Type B pancreatic cell (in vitro differentiated cells): ENCODE measurements around the gene SIAH3. TPM values are rescaled to one million over a fixed set of nuclear protein-coding genes. Genes with fewer than 3 reads are reported as not detected.

ENCODE experiments used
- DNase-seq: peaks from one replicate; pipeline ENCODE4 v3.0.0; 2021; ENCODE audit warnings: mixed read lengths; ENCODE audit not compliant: unreplicated experiment; ENCODE audit errors: extremely low spot score
- H3K27ac Mint-ChIP-seq: 2 replicates; pipeline ENCODE4 v1.8.0; 2021; ENCODE audit warnings: mild to moderate bottlenecking, mixed read lengths
- H3K27me3 Mint-ChIP-seq: 2 replicates; pipeline ENCODE4 v1.8.0; 2021; ENCODE audit warnings: mixed read lengths
- H3K36me3 Mint-ChIP-seq: 2 replicates; pipeline ENCODE4 v1.8.0; 2021; ENCODE audit warnings: mixed read lengths
- H3K4me1 Mint-ChIP-seq: one replicate; pipeline ENCODE4 v1.8.0; 2021; ENCODE audit warnings: mixed read lengths; ENCODE audit not compliant: unreplicated experiment
- H3K4me3 Mint-ChIP-seq: 2 replicates; pipeline ENCODE4 v1.8.0; 2021; ENCODE audit warnings: mild to moderate bottlenecking, mixed read lengths
- H3K9me3 Mint-ChIP-seq: 2 replicates; pipeline ENCODE4 v1.8.0; 2021; ENCODE audit warnings: mixed read lengths
- total RNA-seq: library from RNA; stranded (reverse); gene quantifications from 2 replicates; pipeline ENCODE4 v1.2.1, GENCODE V29; 2021; ENCODE audit warnings: low replicate concordance
- TF ChIP-seq, protein P1 (sequence below): fragments of 200-600 bp; sonication (generic); conservative IDR thresholded peaks from 2 replicates; pipeline ENCODE4 v1.5.0; 2021; ENCODE audit warnings: antibody characterized with exemption, mild to moderate bottlenecking

The SIAH3 gene
- total RNA-seq, 1 donor from 2014 or later = 0.53 TPM

DNA sequence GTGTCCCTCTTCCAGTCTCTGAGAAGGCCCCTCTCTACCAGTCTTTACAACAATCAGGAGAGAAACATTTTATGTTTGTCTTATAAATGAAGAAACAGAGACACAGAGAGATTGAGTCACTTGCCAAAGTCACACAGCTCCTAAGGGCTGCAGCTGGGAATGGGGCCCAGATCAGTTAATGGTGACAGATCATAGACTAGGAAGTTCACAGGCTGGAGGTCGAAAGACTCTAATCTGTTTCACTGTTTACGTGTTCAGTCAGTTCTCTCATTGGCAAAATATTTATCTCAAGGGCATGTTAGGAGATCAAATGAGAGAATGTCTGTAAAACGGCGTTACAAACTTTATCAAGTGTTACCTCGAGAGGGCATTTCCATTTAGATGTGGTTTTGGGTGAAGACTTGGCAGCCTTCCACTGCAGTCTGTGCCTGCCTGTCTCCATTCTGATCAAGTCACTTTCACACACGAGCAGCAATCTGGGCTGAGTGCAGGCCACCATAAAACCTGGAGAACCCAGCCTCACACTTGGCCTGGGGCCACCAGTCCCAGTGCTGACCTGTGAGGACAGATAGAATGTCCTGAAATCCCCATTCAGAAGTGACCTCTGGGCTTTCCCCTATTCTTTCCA, 65.1 kb downstream of the SIAH3 start:
- no peak for DNase-seq
- H3K9me3 Mint-ChIP-seq = peaks cover 3% of the 10 kb centered on the region
- TF ChIP-seq, protein P1, sequence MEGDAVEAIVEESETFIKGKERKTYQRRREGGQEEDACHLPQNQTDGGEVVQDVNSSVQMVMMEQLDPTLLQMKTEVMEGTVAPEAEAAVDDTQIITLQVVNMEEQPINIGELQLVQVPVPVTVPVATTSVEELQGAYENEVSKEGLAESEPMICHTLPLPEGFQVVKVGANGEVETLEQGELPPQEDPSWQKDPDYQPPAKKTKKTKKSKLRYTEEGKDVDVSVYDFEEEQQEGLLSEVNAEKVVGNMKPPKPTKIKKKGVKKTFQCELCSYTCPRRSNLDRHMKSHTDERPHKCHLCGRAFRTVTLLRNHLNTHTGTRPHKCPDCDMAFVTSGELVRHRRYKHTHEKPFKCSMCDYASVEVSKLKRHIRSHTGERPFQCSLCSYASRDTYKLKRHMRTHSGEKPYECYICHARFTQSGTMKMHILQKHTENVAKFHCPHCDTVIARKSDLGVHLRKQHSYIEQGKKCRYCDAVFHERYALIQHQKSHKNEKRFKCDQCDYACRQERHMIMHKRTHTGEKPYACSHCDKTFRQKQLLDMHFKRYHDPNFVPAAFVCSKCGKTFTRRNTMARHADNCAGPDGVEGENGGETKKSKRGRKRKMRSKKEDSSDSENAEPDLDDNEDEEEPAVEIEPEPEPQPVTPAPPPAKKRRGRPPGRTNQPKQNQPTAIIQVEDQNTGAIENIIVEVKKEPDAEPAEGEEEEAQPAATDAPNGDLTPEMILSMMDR = no peak
- no peak overlapping the region for H3K4me3 Mint-ChIP-seq
- H3K27ac Mint-ChIP-seq = no peak overlapping the region
- H3K27me3 Mint-ChIP-seq = peaks cover 25% of the 10 kb centered on the region
- H3K4me1 Mint-ChIP-seq = peaks cover 25% of the 10 kb centered on the region
- H3K36me3 Mint-ChIP-seq = no peaks in the 10 kb centered on the region

DNA sequence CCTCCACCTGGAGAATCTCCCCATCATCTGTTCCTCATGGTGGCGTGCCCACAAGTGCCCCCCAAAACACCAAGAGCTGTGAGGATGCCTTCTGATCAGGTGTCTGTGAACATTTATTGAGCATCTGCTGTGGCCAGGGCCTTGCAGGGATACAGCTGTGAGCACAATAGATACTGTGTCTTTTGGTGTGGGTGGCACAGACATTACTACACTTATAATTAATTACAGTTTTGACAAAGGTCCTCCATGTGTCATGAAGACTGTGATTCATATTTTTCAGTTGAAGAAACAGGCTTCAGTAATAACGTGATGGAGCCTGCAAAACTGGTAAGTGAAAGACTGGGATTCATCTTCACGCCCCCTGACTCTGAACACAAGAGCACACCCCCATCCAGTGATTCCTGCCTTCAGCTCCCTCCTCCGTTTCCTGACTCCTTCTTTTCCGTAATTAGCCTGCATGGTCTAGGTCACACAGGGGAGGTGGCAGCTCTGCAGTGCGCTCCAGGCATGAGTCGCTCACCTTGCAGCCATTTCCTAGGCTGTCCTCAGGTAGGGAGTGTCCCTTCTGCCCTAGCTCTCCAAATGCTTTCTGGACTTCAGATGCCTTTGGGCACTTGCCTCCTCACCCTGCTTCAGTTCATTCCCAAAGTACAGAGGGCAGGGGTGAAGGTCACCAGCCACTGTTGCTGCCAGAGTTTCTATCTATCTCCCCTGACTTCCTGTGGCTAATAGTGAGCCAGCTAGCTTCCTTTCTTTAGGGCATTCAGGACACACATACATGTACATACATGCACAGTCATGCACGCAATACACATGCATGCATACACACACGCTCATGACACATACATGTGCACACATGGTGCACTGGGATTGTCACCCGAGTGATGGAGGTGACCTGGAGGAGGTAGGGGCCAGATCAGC, 66.5 kb downstream of the SIAH3 start:
- H3K27me3 Mint-ChIP-seq = peaks cover 17% of the 10 kb centered on the region
- H3K36me3 Mint-ChIP-seq = no peaks in the 10 kb centered on the region
- TF ChIP-seq, protein P1 = no peak
- H3K4me1 Mint-ChIP-seq = peaks cover 25% of the 10 kb centered on the region
- H3K4me3 Mint-ChIP-seq = no peak overlapping the region
- peaks cover 3% of the 10 kb centered on the region for H3K9me3 Mint-ChIP-seq
- no peak overlapping the region for H3K27ac Mint-ChIP-seq
- DNase-seq = no peak

GRCh38 chr13:45783346-45784043, 68.1 kb downstream of the SIAH3 start:
- Mint-ChIP-seq H3K27me3 (peaks cover 10% of the 10 kb centered on the region), H3K9me3 (peaks cover 3% of the 10 kb centered on the region), H3K4me1 (peaks cover 25% of the 10 kb centered on the region), H3K36me3 (no peaks in the 10 kb centered on the region), H3K4me3 (no peak overlapping the region), H3K27ac (no peak overlapping the region)
- TF ChIP-seq, protein P1 = no peak
- DNase-seq = no peak

- TF ChIP-seq, protein P1 = no peak
- Mint-ChIP-seq H3K9me3 (peaks cover 3% of the 10 kb centered on the region), H3K27me3 (peaks cover 6% of the 10 kb centered on the region), H3K4me3 (no peak overlapping the region), H3K27ac (no peak overlapping the region), H3K4me1 (peaks cover 25% of the 10 kb centered on the region), H3K36me3 (no peaks in the 10 kb centered on the region)
- DNase-seq = no peak
Measured at GRCh38 chr13:45782327-45783045, 69.1 kb downstream of the SIAH3 start.
